Measurements from ENCODE around the gene PCDHGA3. TPM values are rescaled to one million over a fixed set of nuclear protein-coding genes. Genes with fewer than 3 reads are reported as not detected.

The PCDHGA3 gene
- total and polyA plus RNA-seq, 2 experiments from 2014 or later, result 0.63 to 0.90 TPM

GRCh38 chr5:141382469-141383294, 39.1 kb downstream of the PCDHGA3 start, which contains the start of gene PCDHGA7:
Gene PCDHGA7 (plus strand): TSS chr5:141382742. CDS start chr5:141382900, 158 bp downstream.
- DNase-seq (ENCODE audit: low spot score), result no peak
- no peak within 1 kb of the TSS for H3K27ac ChIP-seq (ENCODE audit: low read depth)
- H3K4me3 Mint-ChIP-seq, result peak within 1 kb of the TSS; percentile 85
- H2AFZ ChIP-seq, result no peak within 1 kb of the TSS
- H3K27ac Mint-ChIP-seq, result peak within 1 kb of the TSS; percentile 90
- no peaks in the 10 kb centered on the region for H3K79me2 ChIP-seq (replicated peaks; ENCODE audit: insufficient read depth)
- H3K9me3 Mint-ChIP-seq, result peaks cover 58% of the 10 kb centered on the region
- no peak within 1 kb of the TSS for H3K4me3 ChIP-seq
- H3F3A ChIP-seq (replicated peaks; ENCODE audit: low read depth), result no peaks in the 10 kb centered on the region
- no peaks in the 10 kb centered on the region for H3K4me1 Mint-ChIP-seq
- H3K9me2 ChIP-seq (ENCODE audit: insufficient read depth), result no peaks in the 10 kb centered on the region
- no peaks in the 10 kb centered on the region for H3K36me3 ChIP-seq (ENCODE audit: insufficient read depth)
- H4K20me1 ChIP-seq (replicated peaks; ENCODE audit: insufficient read depth), result no peaks in the 10 kb centered on the region
- TF ChIP-seq ZNF114 (CRISPR knock-in tag; IDR thresholded peaks at IDR 0.05), result no peak
- TF ChIP-seq ETS1 (IDR thresholded peaks at IDR 0.05), result no peak
- no peak for TF ChIP-seq STAT1 (IDR thresholded peaks at IDR 0.05; ENCODE audit: unreplicated experiment)
- TF ChIP-seq ZNF331 (CRISPR knock-in tag; IDR thresholded peaks at IDR 0.05; ENCODE audit: low read depth), result no peak
- no peak for TF ChIP-seq EZH2 (IDR thresholded peaks at IDR 0.05; ENCODE audit: low read depth, unreplicated experiment)
- no peak for TF ChIP-seq EZH2phosphoT487 (IDR thresholded peaks at IDR 0.05; ENCODE audit: unreplicated experiment)
- TF ChIP-seq CREB1 (CRISPR knock-in tag; IDR thresholded peaks at IDR 0.05; ENCODE audit: low read depth), result no peak
- TF ChIP-seq NANOG (IDR thresholded peaks at IDR 0.05; ENCODE audit: borderline replicate concordance), result no peak
- no peak for TF ChIP-seq ZNF462 (CRISPR knock-in tag; IDR thresholded peaks at IDR 0.05)
- no peak for TF ChIP-seq CTCF (conservative IDR thresholded peaks at IDR 0.05; ENCODE audit: low read depth in 2 of 2)
- TF ChIP-seq JUNB (IDR thresholded peaks at IDR 0.05; ENCODE audit: unreplicated experiment), result no peak
- TF ChIP-seq POLR2AphosphoS5 (IDR thresholded peaks at IDR 0.05; ENCODE audit: low read depth), result no peak
- no peak for TF ChIP-seq REST (IDR thresholded peaks at IDR 0.05; ENCODE audit: unreplicated experiment)
- H3K4me2 ChIP-seq, result no peak within 1 kb of the TSS
- H3K27me3 Mint-ChIP-seq (ENCODE audit: insufficient read depth, low read depth, poor library complexity), result peaks cover 10% of the 10 kb centered on the region
- no peaks in the 10 kb centered on the region for H3K27me3 ChIP-seq (ENCODE audit: insufficient read depth)
- no peaks in the 10 kb centered on the region for H3K4me1 ChIP-seq (ENCODE audit: insufficient read depth)
- peak; percentile 73 for ATAC-seq
- peaks cover 44% of the 10 kb centered on the region for H3K36me3 Mint-ChIP-seq (ENCODE audit: low read depth)

All from GM23338 (cell line).